ENCODE data around the gene PCNX2. TPM values are rescaled to one million over a fixed set of nuclear protein-coding genes. Genes with fewer than 3 reads are reported as not detected.
A peak's percentile ranks its signal among the peaks of the same experiment; 100 is the strongest.

Gene PCNX2
- total and polyA plus RNA-seq, 12 donors = 0.29 to 3.1 (median 1.6) TPM

DNA sequence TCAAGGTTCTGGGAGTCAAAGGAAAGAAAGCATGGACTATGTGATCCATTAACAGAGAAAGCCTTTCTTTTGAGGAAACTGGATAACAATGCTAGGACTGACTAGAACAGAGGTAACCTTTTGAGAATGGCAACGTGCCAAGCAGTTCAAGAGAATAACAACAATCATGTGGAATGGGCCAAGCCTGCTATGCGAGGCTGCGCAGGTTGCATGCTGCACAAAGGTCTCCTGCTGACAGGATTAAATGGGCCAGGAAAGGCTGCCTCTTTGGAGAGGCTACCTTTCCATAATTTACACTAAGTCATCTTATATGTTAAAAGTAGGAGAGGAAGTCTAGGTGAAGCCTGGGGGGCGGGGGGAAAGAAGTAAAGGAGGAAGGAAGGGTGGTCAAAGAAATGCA is 5.8 kb downstream of the PCNX2 start:
- Histone ChIP-seq H3K4me3 (no peak overlapping the region), H3K27ac (no peak overlapping the region), H3K36me3 (no peaks in the 10 kb centered on the region), H3K4me1 (peaks cover 0 to 7% (median 0%) of the 10 kb centered on the region in 9 donors), H3K9me3 (no peaks in the 10 kb centered on the region), H3K27me3 (peaks cover 0 to 7% (median under 1%) of the 10 kb centered on the region in 7 donors)
- TF ChIP-seq, protein P1, sequence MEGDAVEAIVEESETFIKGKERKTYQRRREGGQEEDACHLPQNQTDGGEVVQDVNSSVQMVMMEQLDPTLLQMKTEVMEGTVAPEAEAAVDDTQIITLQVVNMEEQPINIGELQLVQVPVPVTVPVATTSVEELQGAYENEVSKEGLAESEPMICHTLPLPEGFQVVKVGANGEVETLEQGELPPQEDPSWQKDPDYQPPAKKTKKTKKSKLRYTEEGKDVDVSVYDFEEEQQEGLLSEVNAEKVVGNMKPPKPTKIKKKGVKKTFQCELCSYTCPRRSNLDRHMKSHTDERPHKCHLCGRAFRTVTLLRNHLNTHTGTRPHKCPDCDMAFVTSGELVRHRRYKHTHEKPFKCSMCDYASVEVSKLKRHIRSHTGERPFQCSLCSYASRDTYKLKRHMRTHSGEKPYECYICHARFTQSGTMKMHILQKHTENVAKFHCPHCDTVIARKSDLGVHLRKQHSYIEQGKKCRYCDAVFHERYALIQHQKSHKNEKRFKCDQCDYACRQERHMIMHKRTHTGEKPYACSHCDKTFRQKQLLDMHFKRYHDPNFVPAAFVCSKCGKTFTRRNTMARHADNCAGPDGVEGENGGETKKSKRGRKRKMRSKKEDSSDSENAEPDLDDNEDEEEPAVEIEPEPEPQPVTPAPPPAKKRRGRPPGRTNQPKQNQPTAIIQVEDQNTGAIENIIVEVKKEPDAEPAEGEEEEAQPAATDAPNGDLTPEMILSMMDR (IDR thresholded peaks at IDR 0.05) = no peak
- DNase-seq = no peak
- ATAC-seq = no peak
- intact Hi-C loops (cut with DNase I) = no loop called here
- 69 to 75% methylated on average over 4 of the region's 4 CpGs for WGBS, 2 donors

DNA sequence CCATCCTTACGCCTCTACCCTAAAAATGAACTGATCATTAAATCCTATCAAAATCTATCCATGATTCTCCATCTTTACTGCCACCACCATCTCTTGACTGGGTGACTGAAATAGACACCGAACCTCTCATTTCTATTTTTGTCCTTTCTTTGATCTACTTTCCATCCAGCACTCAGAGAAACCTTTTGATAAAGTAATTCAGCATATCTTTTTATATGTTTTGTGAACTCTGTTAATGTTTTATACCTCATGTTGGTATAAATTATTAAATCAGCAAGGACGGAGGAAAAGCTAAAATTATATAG is 13.0 kb downstream of the PCNX2 start:
- Histone ChIP-seq H3K27me3 (no peaks in the 10 kb centered on the region), H3K4me3 (no peak overlapping the region), H3K4me1 (peaks cover 0 to 18% (median 0%) of the 10 kb centered on the region in 9 donors), H3K36me3 (no peaks in the 10 kb centered on the region), H3K27ac (no peak overlapping the region), H3K9me3 (no peaks in the 10 kb centered on the region)
- ATAC-seq (no peak), DNase-seq (no peak)
- WGBS, 2 donors = 79 to 88% methylated on average over 3 of the region's 3 CpGs
- TF ChIP-seq, protein P1 (IDR thresholded peaks at IDR 0.05) = no peak
- intact Hi-C loops (cut with DNase I) = no loop called here

DNA sequence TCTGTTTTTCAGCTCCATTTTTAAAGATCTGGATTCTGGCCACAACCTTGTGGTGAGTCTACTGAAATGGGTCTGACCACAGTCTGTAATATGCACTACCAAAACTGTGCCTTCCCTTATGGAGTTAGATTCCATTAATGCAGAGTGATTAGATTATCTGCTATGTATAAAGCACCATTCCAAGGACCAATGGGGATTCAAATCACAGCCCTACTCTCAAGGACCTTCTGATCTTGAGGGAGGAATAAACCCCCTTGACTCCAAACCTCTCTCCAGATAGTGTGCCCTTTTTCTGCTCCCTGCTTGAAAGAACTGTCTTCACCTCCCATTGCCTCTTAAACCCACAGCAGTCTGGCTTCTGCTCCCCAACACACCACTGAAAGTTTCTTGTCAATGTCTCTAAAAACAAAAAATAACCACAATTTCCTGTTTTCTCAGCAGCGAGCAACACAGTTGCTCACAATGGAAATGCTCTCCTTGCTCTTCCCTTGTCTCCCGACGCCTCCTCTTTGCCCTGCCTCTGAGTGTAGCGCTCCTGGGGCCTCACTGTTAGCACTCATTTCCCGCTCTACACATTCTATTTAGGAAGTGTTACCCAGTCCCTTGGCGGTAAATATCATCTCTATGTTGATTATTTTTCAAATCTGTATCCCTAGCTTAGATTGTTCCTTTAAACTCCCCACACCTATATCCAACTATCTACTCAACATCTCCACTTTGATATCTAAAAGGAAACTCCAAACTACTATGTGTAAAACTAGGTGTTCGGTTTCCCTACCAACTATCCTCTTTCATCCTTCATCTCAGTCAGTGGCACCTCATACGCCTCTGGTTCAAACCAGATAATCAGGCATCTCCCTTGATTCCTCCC is 13.6 kb downstream of the PCNX2 start:
- H3K4me1 ChIP-seq = peaks cover 0 to 18% (median 0%) of the 10 kb centered on the region in 9 donors
- no peak overlapping the region for H3K4me3 ChIP-seq
- H3K27me3 ChIP-seq = no peaks in the 10 kb centered on the region
- DNase-seq (no peak), ATAC-seq (peak in 2 of 8 donors; percentile 16 to 28)
- H3K9me3 ChIP-seq = no peaks in the 10 kb centered on the region
- H3K36me3 ChIP-seq = no peaks in the 10 kb centered on the region
- H3K27ac ChIP-seq = peak overlapping the region in 1 of 10 donors; percentile 70
- intact Hi-C loops (cut with DNase I) = no loop called here
- TF ChIP-seq, protein P1 (IDR thresholded peaks at IDR 0.05) = no peak
- WGBS, 2 donors = 68 to 73% methylated on average over 8 of the region's 8 CpGs

DNA sequence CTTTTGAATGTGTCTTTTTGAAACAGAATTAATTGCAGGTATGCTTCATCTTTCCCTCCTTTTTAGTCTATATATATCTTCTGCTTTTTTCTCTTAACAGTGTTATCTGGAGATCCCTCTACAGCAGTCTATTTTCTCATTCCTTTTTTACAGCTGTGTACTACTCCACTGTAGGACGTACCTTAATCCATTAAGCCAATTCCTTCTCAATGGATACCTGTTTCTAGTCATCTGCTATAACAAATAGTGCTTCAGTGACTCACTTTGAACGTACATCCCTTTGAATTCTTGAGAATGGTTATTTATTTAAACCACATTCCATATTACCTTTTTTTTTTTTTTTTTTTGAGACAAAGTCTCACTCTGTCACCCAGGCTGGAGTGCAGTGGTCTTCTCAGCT is 15.6 kb downstream of the PCNX2 start:
- intact Hi-C loops (cut with DNase I) = no loop called here
- H3K4me3 ChIP-seq = no peak overlapping the region
- no peak overlapping the region for H3K27ac ChIP-seq
- H3K36me3 ChIP-seq = no peaks in the 10 kb centered on the region
- peaks cover 0 to 18% (median 0%) of the 10 kb centered on the region in 9 donors for H3K4me1 ChIP-seq
- no peak for DNase-seq
- no peaks in the 10 kb centered on the region for H3K27me3 ChIP-seq
- no peak for ATAC-seq
- TF ChIP-seq, protein P1 (IDR thresholded peaks at IDR 0.05) = no peak
- no peaks in the 10 kb centered on the region for H3K9me3 ChIP-seq
- WGBS, 2 donors = 94 to 95% methylated on average over 2 of the region's 2 CpGs
